ENCODE measurements around the gene GLT1D1. TPM values are rescaled to one million over a fixed set of nuclear protein-coding genes. Genes with fewer than 3 reads are reported as not detected.

Gene GLT1D1
- total and polyA plus RNA-seq, 2 of the 8 experiments (the other 6 are each of a cell fraction or from before 2014, with no cell fraction given), result 1.5 to 3.6 TPM

GRCh38 chr12:128813883-128814282 is 39.4 kb upstream of the GLT1D1 start (continued):
- no peak for TF ChIP-seq ATF3 (IDR thresholded peaks at IDR 0.05; ENCODE audit: insufficient read depth, low read depth, low read length)

Measured in H1 (cell line).